Mammary microvascular endothelial cell (primary cell): ENCODE measurements around the gene FZD8. TPM values are rescaled to one million over a fixed set of nuclear protein-coding genes. Genes with fewer than 3 reads are reported as not detected.

Experiments
- total RNA-seq: library from RNA; depleted of rRNA; stranded (reverse); fragments of >200 nt; gene quantifications from 2 replicates; pipeline ENCODE4 v1.2.3, GENCODE V29; 2015

The FZD8 gene
- 11.2 and 14.9 TPM in 2 replicates for total RNA-seq

DNA sequence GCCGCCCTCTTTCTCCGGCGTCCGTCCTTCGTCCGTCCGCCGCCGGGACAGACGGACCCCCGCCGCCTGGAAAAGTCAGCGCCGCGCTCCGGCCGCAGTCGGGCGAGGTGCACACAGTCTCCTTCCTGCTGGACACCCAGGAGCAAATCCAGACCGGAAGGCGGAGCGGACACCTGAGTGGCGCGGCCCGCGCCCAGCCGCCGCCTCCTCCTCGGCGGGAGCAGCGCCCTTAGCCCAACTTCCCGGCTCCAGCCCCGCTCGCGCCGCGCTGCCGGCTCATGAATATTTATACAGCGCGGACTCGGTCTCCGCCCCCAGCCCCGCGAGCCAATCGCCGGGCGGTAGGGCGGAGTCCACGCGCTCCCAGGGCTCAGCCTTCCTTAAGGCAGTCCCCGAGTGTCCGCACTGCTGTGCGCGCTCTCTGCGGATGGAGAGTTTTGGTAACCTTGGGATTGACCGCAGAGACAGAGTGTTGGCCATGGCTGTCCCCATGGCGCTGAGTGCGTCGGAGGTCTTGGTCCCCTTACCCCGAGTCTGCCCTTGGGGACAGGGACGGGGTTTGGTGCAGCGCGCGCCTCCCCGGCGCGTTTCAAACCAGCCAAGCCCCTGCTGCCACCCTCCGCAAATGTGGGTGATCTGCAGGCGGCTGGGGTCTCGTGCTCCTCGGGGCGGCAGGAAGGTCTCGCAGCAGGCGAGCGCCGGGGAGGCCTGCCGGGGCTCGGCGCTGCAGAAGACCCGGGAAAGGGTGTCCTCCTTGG lies at the start of gene FZD8:
Gene FZD8, minus strand, starts transcription at position 262 of the 758 bp plus-strand sequence. CDS start 867 bp downstream, outside the sequence.

GRCh38 chr10:35605191-35605590 lies 36.9 kb downstream of the FZD8 start, which contains the start of gene GJD4:
TSS of gene GJD4 (plus strand) at chr10:35605341. CDS start at chr10:35605568, 227 bp downstream.

Other genes with a start within 250 kb of the FZD8 start
- not detected in 2 replicates for gene GJD4, start 37.0 kb downstream of the FZD8 start, total RNA-seq